HL-60 (cell line): ENCODE measurements around the gene NHERF1.

Experiments
- GABPA ChIP-seq: IDR thresholded peaks from 2 replicates; pipeline ENCODE4 v1.6.1; 2012; ENCODE audit warnings: low read depth
- POLR2AphosphoS5 ChIP-seq: IDR thresholded peaks from 2 replicates; pipeline ENCODE4 v1.6.1; 2012; ENCODE audit warnings: low read depth
- TF ChIP-seq, protein P1 (sequence below): IDR thresholded peaks from one replicate; pipeline ENCODE4 v1.5.1; 2011; ENCODE audit warnings: low read length, control low read depth, inconsistent platforms; ENCODE audit not compliant: insufficient read depth
- TF ChIP-seq, protein P2 (sequence below): IDR thresholded peaks from 2 replicates; pipeline ENCODE4 v1.6.1; 2012; ENCODE audit warnings: low read depth; ENCODE audit not compliant: insufficient replicate concordance

DNA sequence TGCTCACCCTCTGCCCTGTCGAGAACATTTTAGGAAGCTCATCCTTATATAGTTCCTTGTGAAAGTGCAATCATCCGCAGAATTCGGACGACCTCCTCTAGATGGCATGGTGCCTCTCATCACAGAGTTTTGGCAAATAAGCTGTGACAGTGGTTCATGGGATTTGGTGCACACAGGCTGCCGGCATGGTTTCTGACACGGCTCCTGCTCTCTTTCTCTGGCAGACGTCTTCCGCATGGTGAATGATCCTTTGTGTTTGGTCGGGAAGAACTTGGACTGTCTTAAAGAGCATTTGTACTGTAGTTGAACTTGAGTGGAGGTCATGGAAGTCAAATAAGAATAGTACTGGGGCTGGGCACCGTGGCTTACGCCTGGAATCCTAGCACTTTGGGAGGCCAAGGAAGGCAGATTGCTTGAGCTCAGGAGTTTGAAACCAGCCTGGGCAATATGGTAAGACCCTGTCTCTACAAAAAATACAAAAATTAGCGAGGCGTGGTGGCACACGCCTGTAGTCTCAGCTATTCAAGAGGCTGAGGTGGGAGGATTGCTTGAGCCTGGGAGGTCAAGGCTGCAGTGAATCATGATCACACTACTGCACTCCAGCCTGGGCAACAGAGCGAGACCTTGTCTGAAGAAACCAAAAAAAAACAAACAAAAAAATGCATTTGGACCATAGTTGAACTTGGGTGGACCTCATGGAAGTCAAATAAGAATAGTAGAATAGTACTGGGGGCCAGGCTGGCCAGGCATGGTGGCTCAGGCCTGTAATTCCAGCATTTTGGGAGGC, 62.5 kb downstream of the NHERF1 start:
- TF ChIP-seq, protein P1, sequence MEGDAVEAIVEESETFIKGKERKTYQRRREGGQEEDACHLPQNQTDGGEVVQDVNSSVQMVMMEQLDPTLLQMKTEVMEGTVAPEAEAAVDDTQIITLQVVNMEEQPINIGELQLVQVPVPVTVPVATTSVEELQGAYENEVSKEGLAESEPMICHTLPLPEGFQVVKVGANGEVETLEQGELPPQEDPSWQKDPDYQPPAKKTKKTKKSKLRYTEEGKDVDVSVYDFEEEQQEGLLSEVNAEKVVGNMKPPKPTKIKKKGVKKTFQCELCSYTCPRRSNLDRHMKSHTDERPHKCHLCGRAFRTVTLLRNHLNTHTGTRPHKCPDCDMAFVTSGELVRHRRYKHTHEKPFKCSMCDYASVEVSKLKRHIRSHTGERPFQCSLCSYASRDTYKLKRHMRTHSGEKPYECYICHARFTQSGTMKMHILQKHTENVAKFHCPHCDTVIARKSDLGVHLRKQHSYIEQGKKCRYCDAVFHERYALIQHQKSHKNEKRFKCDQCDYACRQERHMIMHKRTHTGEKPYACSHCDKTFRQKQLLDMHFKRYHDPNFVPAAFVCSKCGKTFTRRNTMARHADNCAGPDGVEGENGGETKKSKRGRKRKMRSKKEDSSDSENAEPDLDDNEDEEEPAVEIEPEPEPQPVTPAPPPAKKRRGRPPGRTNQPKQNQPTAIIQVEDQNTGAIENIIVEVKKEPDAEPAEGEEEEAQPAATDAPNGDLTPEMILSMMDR = no peak
- TF ChIP-seq POLR2AphosphoS5 (no peak), GABPA (no peak)
- TF ChIP-seq, protein P2, sequence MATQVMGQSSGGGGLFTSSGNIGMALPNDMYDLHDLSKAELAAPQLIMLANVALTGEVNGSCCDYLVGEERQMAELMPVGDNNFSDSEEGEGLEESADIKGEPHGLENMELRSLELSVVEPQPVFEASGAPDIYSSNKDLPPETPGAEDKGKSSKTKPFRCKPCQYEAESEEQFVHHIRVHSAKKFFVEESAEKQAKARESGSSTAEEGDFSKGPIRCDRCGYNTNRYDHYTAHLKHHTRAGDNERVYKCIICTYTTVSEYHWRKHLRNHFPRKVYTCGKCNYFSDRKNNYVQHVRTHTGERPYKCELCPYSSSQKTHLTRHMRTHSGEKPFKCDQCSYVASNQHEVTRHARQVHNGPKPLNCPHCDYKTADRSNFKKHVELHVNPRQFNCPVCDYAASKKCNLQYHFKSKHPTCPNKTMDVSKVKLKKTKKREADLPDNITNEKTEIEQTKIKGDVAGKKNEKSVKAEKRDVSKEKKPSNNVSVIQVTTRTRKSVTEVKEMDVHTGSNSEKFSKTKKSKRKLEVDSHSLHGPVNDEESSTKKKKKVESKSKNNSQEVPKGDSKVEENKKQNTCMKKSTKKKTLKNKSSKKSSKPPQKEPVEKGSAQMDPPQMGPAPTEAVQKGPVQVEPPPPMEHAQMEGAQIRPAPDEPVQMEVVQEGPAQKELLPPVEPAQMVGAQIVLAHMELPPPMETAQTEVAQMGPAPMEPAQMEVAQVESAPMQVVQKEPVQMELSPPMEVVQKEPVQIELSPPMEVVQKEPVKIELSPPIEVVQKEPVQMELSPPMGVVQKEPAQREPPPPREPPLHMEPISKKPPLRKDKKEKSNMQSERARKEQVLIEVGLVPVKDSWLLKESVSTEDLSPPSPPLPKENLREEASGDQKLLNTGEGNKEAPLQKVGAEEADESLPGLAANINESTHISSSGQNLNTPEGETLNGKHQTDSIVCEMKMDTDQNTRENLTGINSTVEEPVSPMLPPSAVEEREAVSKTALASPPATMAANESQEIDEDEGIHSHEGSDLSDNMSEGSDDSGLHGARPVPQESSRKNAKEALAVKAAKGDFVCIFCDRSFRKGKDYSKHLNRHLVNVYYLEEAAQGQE = no peak
